Neural progenitor cell (in vitro differentiated cells): ENCODE results near the gene STRN3. TPM values are rescaled to one million over a fixed set of nuclear protein-coding genes. Genes with fewer than 3 reads are reported as not detected.

Experiments used
- DNase-seq: peaks from one replicate; pipeline ENCODE4 v3.0.0-alpha.2; 2016; ENCODE audit warnings: low spot score
- H2AFZ ChIP-seq: fragments of 200-600 bp; sonication (generic); replicated peaks from 2 replicates; pipeline ENCODE4 v1.6.1; 2016; ENCODE audit warnings: antibody characterized with exemption
- H3F3A ChIP-seq: fragments of 200-600 bp; sonication (generic); 2 replicates; pipeline ENCODE4 v1.6.1; 2016; ENCODE audit warnings: antibody characterized with exemption, low read depth
- H3K27ac ChIP-seq: fragments of 200-600 bp; sonication (generic); 2 replicates; pipeline ENCODE4 v1.5.1; 2016; ENCODE audit warnings: mild to moderate bottlenecking
- H3K27me3 ChIP-seq: fragments of 200-600 bp; sonication (generic); 2 replicates; pipeline ENCODE4 v1.6.1; 2016; ENCODE audit warnings: mild to moderate bottlenecking, moderate library complexity
- H3K36me3 ChIP-seq: fragments of 200-600 bp; sonication (generic); 2 replicates; pipeline ENCODE4 v1.5.1; 2016
- H3K4me1 ChIP-seq: fragments of 200-600 bp; sonication (generic); 2 replicates; pipeline ENCODE4 v1.6.1; 2016; ENCODE audit warnings: mixed run types
- H3K4me2 ChIP-seq: fragments of 200-600 bp; sonication (generic); 2 replicates; pipeline ENCODE4 v1.6.1; 2016
- H3K4me3 ChIP-seq: fragments of 200-600 bp; sonication (generic); 2 replicates; pipeline ENCODE4 v1.5.1; 2016
- H3K79me2 ChIP-seq: fragments of 200-600 bp; sonication (generic); 2 replicates; pipeline ENCODE4 v1.6.1; 2016; ENCODE audit warnings: low read depth
- H3K9ac ChIP-seq: fragments of 200-600 bp; sonication (generic); 2 replicates; pipeline ENCODE4 v1.6.1; 2016
- H3K9me3 ChIP-seq: fragments of 200-600 bp; sonication (generic); 2 replicates; pipeline ENCODE4 v1.5.1; 2016; ENCODE audit warnings: low read depth
- H4K20me1 ChIP-seq: fragments of 200-600 bp; sonication (generic); 2 replicates; pipeline ENCODE4 v1.6.1; 2016; ENCODE audit warnings: low read depth
- H3K27ac Mint-ChIP-seq: 3 replicates; pipeline ENCODE4 v1.8.0; 2021; ENCODE audit warnings: mixed read lengths
- H3K27me3 Mint-ChIP-seq: 2 replicates; pipeline ENCODE4 v1.8.0; 2022; ENCODE audit warnings: low read depth, mild to moderate bottlenecking, inconsistent platforms, moderate library complexity, mixed read lengths; ENCODE audit not compliant: insufficient read depth
- H3K36me3 Mint-ChIP-seq: 3 replicates; pipeline ENCODE4 v1.8.0; 2021; ENCODE audit warnings: mixed read lengths
- H3K4me1 Mint-ChIP-seq: 3 replicates; pipeline ENCODE4 v1.8.0; 2021; ENCODE audit warnings: mixed read lengths
- H3K4me3 Mint-ChIP-seq: 3 replicates; pipeline ENCODE4 v1.8.0; 2021; ENCODE audit warnings: mild to moderate bottlenecking, moderate library complexity, mixed read lengths
- H3K9me3 Mint-ChIP-seq: 3 replicates; pipeline ENCODE4 v1.8.0; 2020; ENCODE audit warnings: mixed read lengths
- CTCF ChIP-seq: fragments of 200-600 bp; sonication (generic); IDR thresholded peaks from 2 replicates; pipeline ENCODE4 v1.5.1; 2017; ENCODE audit warnings: antibody characterized with exemption, mild to moderate bottlenecking
- EZH2 ChIP-seq: fragments of 200-600 bp; sonication (generic); IDR thresholded peaks from 2 replicates; pipeline ENCODE4 v1.6.1; 2017; ENCODE audit warnings: antibody characterized with exemption, mild to moderate bottlenecking, moderate library complexity
- EZH2phosphoT487 ChIP-seq: fragments of 200-600 bp; sonication (generic); IDR thresholded peaks from 2 replicates; pipeline ENCODE4 v1.6.1; 2017; ENCODE audit warnings: antibody characterized with exemption
- total RNA-seq: library from RNA; depleted of rRNA; stranded (reverse); fragments of >200 nt; gene quantifications from 2 replicates; pipeline ENCODE4 v1.2.3, GENCODE V29; 2015; ENCODE audit warnings: low replicate concordance

STRN3 gene
- total RNA-seq, 1 donor from 2014 or later = 104 TPM

DNA sequence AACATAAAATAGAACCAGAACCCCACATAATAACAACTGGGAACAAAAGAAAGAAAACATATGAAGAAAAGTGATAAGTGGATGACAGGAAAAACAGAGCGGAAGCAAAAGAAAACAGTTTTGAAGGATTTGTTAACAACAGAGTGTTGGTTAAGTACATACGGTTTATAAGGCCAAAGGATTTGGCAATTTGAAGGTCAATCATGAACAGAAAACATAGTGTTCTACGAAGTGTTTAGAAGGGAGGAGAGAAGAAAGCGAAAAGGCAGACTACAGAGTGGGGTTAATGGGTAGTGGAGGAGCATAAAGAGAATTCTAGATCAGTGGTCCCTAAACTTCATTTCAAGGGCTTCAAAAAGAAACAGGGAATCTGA, 4.6 kb downstream of the STRN3 start:
- peaks cover 81% of the 10 kb centered on the region for H4K20me1 ChIP-seq
- H3K36me3 ChIP-seq = peaks cover 6% of the 10 kb centered on the region
- H3K27me3 Mint-ChIP-seq = peaks cover under 1% of the 10 kb centered on the region
- no peak overlapping the region for H3K4me2 ChIP-seq
- peaks cover 20% of the 10 kb centered on the region for H3K4me1 ChIP-seq
- H3K27me3 ChIP-seq = no peaks in the 10 kb centered on the region
- H2AFZ ChIP-seq = no peak overlapping the region
- DNase-seq = no peak
- no peak overlapping the region for H3K9ac ChIP-seq
- peaks cover 96% of the 10 kb centered on the region for H3K79me2 ChIP-seq
- no peak overlapping the region for H3K27ac ChIP-seq
- H3K4me3 Mint-ChIP-seq = no peak overlapping the region
- peaks cover 20% of the 10 kb centered on the region for H3K4me1 Mint-ChIP-seq
- H3K9me3 Mint-ChIP-seq = peaks cover 6% of the 10 kb centered on the region
- no peaks in the 10 kb centered on the region for H3K9me3 ChIP-seq
- H3F3A ChIP-seq = peaks cover 2% of the 10 kb centered on the region
- TF ChIP-seq EZH2phosphoT487 (no peak), EZH2 (no peak), CTCF (no peak)
- H3K36me3 Mint-ChIP-seq = peaks cover 21% of the 10 kb centered on the region
- H3K27ac Mint-ChIP-seq = no peak overlapping the region
- H3K4me3 ChIP-seq = no peak overlapping the region

DNA sequence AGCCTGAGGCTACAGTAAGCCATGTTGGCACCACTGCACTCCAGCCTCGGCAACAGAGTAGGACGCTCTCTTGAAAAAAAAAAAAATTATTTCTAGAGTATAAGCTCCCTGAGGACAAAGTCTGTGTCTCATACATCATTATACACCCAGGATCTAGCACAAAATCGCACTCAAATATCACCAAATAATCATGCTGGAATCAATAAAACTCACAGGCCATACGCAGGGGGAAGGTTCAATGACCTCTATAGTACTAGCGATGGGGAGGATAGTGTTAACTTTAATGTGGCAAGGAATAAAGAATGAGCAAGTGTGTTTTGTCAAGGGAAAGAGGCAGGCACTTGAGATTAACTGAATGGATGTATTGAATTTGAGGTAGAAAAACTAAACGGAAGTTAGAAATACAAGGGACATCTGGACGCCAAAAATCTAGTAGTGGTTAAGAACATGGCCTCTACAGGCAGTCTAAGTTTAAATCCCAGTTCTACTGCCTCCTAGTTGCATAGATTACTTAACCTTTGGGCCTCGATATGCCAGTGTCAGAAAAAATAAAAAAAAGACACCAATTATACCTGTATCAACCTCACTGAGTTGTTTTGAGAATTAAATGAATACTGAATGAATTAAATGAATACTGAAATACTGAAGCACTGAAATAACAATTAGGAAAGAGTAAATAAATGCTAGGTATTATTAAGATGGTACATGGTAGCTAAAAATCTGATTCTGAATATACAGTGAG, 5.2 kb downstream of the STRN3 start:
- no peak overlapping the region for H3K9ac ChIP-seq
- peaks cover 100% of the 10 kb centered on the region for H3K79me2 ChIP-seq
- TF ChIP-seq EZH2 = no peak
- no peak overlapping the region for H3K27ac Mint-ChIP-seq
- no peak overlapping the region for H3K4me2 ChIP-seq
- no peaks in the 10 kb centered on the region for H3K27me3 Mint-ChIP-seq
- H3K9me3 ChIP-seq = no peaks in the 10 kb centered on the region
- H4K20me1 ChIP-seq = peaks cover 86% of the 10 kb centered on the region
- no peaks in the 10 kb centered on the region for H3F3A ChIP-seq
- peaks cover 6% of the 10 kb centered on the region for H3K9me3 Mint-ChIP-seq
- H3K4me3 Mint-ChIP-seq = no peak overlapping the region
- H3K36me3 Mint-ChIP-seq = peaks cover 21% of the 10 kb centered on the region
- no peak overlapping the region for H2AFZ ChIP-seq
- peaks cover 6% of the 10 kb centered on the region for H3K36me3 ChIP-seq
- H3K27ac ChIP-seq = no peak overlapping the region
- H3K4me1 ChIP-seq = peaks cover 20% of the 10 kb centered on the region
- H3K4me1 Mint-ChIP-seq = peaks cover 20% of the 10 kb centered on the region
- no peak for DNase-seq
- no peaks in the 10 kb centered on the region for H3K27me3 ChIP-seq
- H3K4me3 ChIP-seq = no peak overlapping the region

- H3F3A ChIP-seq = peaks cover 7% of the 10 kb centered on the region
- peaks cover 92% of the 10 kb centered on the region for H4K20me1 ChIP-seq
- H3K27me3 Mint-ChIP-seq = no peaks in the 10 kb centered on the region
Measured at GRCh38 chr14:31018057-31018645, 8.0 kb downstream of the STRN3 start.

More at GRCh38 chr14:31018057-31018645, 8.0 kb downstream of the STRN3 start:
- Histone ChIP-seq H3K9me3 (no peaks in the 10 kb centered on the region), H3K36me3 (peaks cover 6% of the 10 kb centered on the region), H3K9ac (no peak overlapping the region), H3K27me3 (no peaks in the 10 kb centered on the region), H3K4me2 (no peak overlapping the region), H3K79me2 (peaks cover 100% of the 10 kb centered on the region), H2AFZ (no peak overlapping the region), H3K27ac (no peak overlapping the region), H3K4me3 (no peak overlapping the region), H3K4me1 (peaks cover 3% of the 10 kb centered on the region)
- no peak for DNase-seq
- Mint-ChIP-seq H3K36me3 (peaks cover 23% of the 10 kb centered on the region), H3K4me3 (no peak overlapping the region), H3K4me1 (peaks cover 6% of the 10 kb centered on the region), H3K9me3 (peaks cover 6% of the 10 kb centered on the region), H3K27ac (no peak overlapping the region)
- TF ChIP-seq CTCF (no peak), EZH2phosphoT487 (no peak), EZH2 (no peak)
